A673 (cell line): ENCODE results near the gene WDR20. TPM values are rescaled to one million over a fixed set of nuclear protein-coding genes. Genes with fewer than 3 reads are reported as not detected.
"Not testable (repeated sequence)": the region's sequence is repeated elsewhere in the genome, so short reads cannot be mapped to it uniquely, and the experiment has no call there.

Experiments
- BruUV-seq: library from RNA; stranded (reverse); fragments of 400-500 nt; replicated peaks from 2 replicates; lab custom pipeline; 2021; lab: Mats Ljungman, UMichigan
- CTCF ChIA-PET: fragments of 300-600 bp; sonication (Branson Sonifier 250); formaldehyde crosslinking; loops from one replicate; lab custom pipeline; 2022; ENCODE audit warnings: antibody characterized with exemption; lab: Charles Lee
- POLR2A ChIA-PET: fragments of 300-600 bp; sonication (Branson Sonifier 250); formaldehyde crosslinking; loops from one replicate; lab custom pipeline; 2022; ENCODE audit warnings: antibody characterized with exemption; ENCODE audit not compliant: low non-redundant PET; lab: Charles Lee
- DNase-seq: peaks from one replicate; pipeline ENCODE4 v3.0.0-alpha.2; 2015; ENCODE audit warnings: low spot score
- H3K27ac ChIP-seq: fragments of 200-600 bp; sonication (generic); 2 replicates; pipeline ENCODE4 v1.5.1; 2016; ENCODE audit warnings: mixed run types, low read depth, mild to moderate bottlenecking, mixed read lengths, antibody characterized with exemption, low read length; ENCODE audit not compliant: poor library complexity, severe bottlenecking
- H3K27me3 ChIP-seq: fragments of 200-600 bp; sonication (generic); replicated peaks from 2 replicates; pipeline ENCODE4 v1.6.1; 2017; ENCODE audit warnings: mixed run types, low read depth, mild to moderate bottlenecking, mixed read lengths, antibody characterized with exemption, low read length; ENCODE audit not compliant: insufficient read depth, poor library complexity
- H3K36me3 ChIP-seq: fragments of 200-600 bp; sonication (generic); 2 replicates; pipeline ENCODE4 v1.6.1; 2016; ENCODE audit warnings: mixed run types, mild to moderate bottlenecking, mixed read lengths, antibody characterized with exemption, low read length; ENCODE audit not compliant: insufficient read depth, poor library complexity, severe bottlenecking
- H3K4me1 ChIP-seq: fragments of 200-600 bp; sonication (generic); 2 replicates; pipeline ENCODE4 v1.6.1; 2017; ENCODE audit warnings: mixed run types, mild to moderate bottlenecking, mixed read lengths, antibody characterized with exemption, low read length; ENCODE audit not compliant: insufficient read depth, poor library complexity, severe bottlenecking
- H3K4me3 ChIP-seq: fragments of 200-600 bp; sonication (generic); 2 replicates; pipeline ENCODE4 v1.5.1; 2016; ENCODE audit warnings: low read depth, mixed run types, mild to moderate bottlenecking, mixed read lengths, low read length; ENCODE audit not compliant: poor library complexity, severe bottlenecking
- H3K9me3 ChIP-seq: fragments of 200-600 bp; sonication (generic); 2 replicates; pipeline ENCODE4 v1.6.1; 2016; ENCODE audit warnings: mixed run types, low read depth, mild to moderate bottlenecking, mixed read lengths, antibody characterized with exemption, low read length; ENCODE audit not compliant: poor library complexity, severe bottlenecking
- EZH2 ChIP-seq: fragments of 200-600 bp; sonication (generic); IDR thresholded peaks from 2 replicates; pipeline ENCODE4 v1.6.1; 2017; ENCODE audit warnings: borderline replicate concordance, low read depth, mild to moderate bottlenecking, mixed read lengths, antibody characterized with exemption, low read length; ENCODE audit not compliant: poor library complexity, severe bottlenecking
- intact Hi-C: fragments of 100-400 bp; cut with micrococcal nuclease; formaldehyde crosslinking; loops from one replicate; pipeline ENCODE4 v1.10.0; 2022; ENCODE audit not compliant: unreplicated experiment
- total RNA-seq: library from RNA; stranded (reverse); gene quantifications from 2 replicates; pipeline ENCODE4 v1.2.3, GENCODE V29; 2021
- TF ChIP-seq, protein P1 (sequence below): fragments of 300-800, 200-600 bp; sonication (generic); conservative IDR thresholded peaks from 2 replicates; pipeline ENCODE4 v1.5.1; 2017; ENCODE audit warnings: low read depth, mild to moderate bottlenecking, antibody characterized with exemption, low read length, moderate library complexity, mixed read lengths

The WDR20 gene
- total RNA-seq, 1 experiment from 2014 or later: 28.3 TPM

DNA sequence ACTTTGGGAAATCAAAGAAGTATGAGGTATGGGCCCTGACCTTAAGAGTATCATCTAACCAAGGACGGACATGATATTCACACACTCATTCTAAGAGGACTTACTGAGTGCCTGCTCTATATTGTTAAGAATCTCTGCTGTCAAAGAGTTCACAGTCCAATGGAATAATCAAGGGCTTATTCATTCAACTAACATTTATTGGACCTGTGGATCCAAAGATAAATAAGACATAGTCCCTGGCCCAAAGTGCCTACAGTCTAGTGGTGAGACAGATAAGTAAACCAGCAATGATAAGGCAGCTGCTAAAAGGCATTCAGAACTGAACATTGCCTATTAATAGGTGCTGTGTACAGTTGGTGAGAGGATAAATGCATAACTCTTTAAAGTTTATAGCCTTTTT is 11.0 kb downstream of the WDR20 start:
- no peak for DNase-seq

DNA sequence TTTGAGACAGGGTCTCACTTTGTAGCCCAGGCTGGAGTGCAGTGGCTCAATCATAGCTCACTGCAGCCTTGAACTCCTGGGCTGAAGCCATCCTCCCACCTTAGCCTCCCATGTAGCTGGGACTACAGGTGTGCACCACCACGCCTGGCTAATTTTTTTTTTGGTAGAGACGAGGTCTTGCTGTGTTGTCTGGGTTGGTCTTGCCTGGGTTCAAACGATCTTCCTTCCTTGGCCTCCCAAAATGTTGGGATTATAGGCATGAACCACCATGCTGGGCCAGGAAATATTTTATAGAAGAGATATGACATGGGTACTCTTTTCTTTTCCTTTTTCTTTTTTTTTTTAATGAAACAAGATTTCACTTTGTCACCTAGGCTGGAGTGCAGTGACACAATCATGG is 11.7 kb downstream of the WDR20 start:
- CTCF ChIA-PET, H3K27me3 ChIP-seq, POLR2A ChIA-PET, H3K27ac ChIP-seq, H3K4me3 ChIP-seq, H3K4me1 ChIP-seq, BruUV-seq, H3K9me3 ChIP-seq, DNase-seq, intact Hi-C loops: not testable (repeated sequence)
- H3K36me3 ChIP-seq: peaks cover 10% of the 10 kb centered on the region

More for the DNA sequence above, 11.0 kb downstream of the WDR20 start:
- H3K4me3 ChIP-seq: no peak overlapping the region
- H3K9me3 ChIP-seq: no peaks in the 10 kb centered on the region
- peaks cover 10% of the 10 kb centered on the region for H3K36me3 ChIP-seq
- H3K27me3 ChIP-seq: no peaks in the 10 kb centered on the region
- H3K27ac ChIP-seq: no peak overlapping the region
- intact Hi-C loops: no loop called here
- BruUV-seq: no TSS peak
- H3K4me1 ChIP-seq: no peaks in the 10 kb centered on the region
- ChIA-PET POLR2A (no interaction called here), CTCF (no interaction called here)
- TF ChIP-seq EZH2: no peak
- TF ChIP-seq, protein P1, sequence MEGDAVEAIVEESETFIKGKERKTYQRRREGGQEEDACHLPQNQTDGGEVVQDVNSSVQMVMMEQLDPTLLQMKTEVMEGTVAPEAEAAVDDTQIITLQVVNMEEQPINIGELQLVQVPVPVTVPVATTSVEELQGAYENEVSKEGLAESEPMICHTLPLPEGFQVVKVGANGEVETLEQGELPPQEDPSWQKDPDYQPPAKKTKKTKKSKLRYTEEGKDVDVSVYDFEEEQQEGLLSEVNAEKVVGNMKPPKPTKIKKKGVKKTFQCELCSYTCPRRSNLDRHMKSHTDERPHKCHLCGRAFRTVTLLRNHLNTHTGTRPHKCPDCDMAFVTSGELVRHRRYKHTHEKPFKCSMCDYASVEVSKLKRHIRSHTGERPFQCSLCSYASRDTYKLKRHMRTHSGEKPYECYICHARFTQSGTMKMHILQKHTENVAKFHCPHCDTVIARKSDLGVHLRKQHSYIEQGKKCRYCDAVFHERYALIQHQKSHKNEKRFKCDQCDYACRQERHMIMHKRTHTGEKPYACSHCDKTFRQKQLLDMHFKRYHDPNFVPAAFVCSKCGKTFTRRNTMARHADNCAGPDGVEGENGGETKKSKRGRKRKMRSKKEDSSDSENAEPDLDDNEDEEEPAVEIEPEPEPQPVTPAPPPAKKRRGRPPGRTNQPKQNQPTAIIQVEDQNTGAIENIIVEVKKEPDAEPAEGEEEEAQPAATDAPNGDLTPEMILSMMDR: no peak

DNA sequence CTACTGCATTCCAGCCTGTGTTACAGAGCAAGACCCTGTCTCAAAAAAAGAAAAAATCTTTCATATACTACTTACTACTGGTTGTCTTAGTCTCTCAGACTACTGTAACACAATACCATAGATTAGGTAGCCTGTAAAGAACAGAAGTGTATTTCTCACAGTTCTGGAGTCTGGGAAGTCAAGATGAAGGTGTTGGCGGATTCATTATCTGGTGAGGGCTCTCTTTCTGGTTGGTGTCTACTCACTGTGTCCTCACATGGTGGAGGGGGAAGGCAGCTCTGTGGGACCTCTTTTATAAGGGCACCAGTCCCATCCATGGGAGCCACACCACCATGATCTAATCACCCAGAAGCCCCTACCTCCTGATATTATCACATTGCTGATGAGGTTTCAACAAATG is 14.4 kb downstream of the WDR20 start:
- no peak for DNase-seq
- intact Hi-C loops: no loop called here
- peaks cover 10% of the 10 kb centered on the region for H3K36me3 ChIP-seq
- no peaks in the 10 kb centered on the region for H3K27me3 ChIP-seq
- CTCF ChIA-PET: no interaction called here
- no peaks in the 10 kb centered on the region for H3K9me3 ChIP-seq
- POLR2A ChIA-PET: no interaction called here
- BruUV-seq: no TSS peak
- H3K4me3 ChIP-seq: no peak overlapping the region
- H3K4me1 ChIP-seq: no peaks in the 10 kb centered on the region
- no peak for TF ChIP-seq EZH2
- no peak overlapping the region for H3K27ac ChIP-seq

DNA sequence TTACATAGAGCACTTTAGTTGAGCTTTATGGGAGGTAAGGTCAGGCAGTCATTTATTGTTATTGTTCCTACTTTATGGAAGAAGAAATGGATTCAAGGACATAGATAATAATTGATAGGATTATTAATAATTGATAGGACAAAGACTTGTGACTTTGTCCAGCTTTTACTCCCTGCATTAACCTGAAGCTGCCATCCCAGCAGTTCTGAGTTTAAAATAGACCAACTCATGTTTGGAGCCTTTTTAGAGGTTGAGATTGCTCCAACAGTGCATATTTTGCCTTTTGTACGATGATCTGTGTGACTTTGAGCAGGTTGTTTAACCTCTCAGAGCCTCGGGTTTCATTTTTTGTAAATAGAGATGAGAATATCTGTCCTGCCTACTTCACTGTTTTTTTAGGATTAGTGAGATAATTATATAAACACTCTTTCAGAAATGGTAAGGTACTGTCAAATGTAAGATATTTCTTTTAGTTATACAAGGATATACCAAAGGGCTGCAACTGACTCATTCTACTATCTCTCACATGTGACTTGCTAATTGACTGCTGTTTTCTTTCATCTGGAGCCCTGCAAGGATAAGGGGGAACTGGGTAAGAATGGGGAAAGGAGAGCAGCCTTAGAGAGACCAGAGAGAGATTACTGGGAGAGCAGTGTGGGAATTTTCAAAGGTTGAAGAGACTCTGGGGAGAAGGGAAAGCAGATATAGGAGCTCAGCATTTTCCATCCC is 15.3 kb downstream of the WDR20 start:
- H3K27me3 ChIP-seq: no peaks in the 10 kb centered on the region
- no peak overlapping the region for H3K27ac ChIP-seq
- no peaks in the 10 kb centered on the region for H3K4me1 ChIP-seq
- intact Hi-C loops: no loop called here
- no peak for DNase-seq
- BruUV-seq: no TSS peak
- ChIA-PET CTCF (no interaction called here), POLR2A (no interaction called here)
- no peak for TF ChIP-seq EZH2
- TF ChIP-seq, protein P1: no peak
- H3K9me3 ChIP-seq: no peaks in the 10 kb centered on the region
- no peak overlapping the region for H3K4me3 ChIP-seq
- peaks cover 10% of the 10 kb centered on the region for H3K36me3 ChIP-seq
